Measurements from ENCODE around the gene PALD1. TPM values are rescaled to one million over a fixed set of nuclear protein-coding genes. Genes with fewer than 3 reads are reported as not detected.

The PALD1 gene
- total and polyA plus RNA-seq, 2 of the 13 experiments (the other 11 are each of a cell fraction or from before 2014, with no cell fraction given) = 0.07 to 0.09 TPM

GRCh38 chr10:70596110-70596798 lies 117.7 kb downstream of the PALD1 start (continued):
- TF ChIP-seq LRRFIP1 (CRISPR knock-in tag; conservative IDR thresholded peaks at IDR 0.05) (no peak), RFX5 (IDR thresholded peaks at IDR 0.05; ENCODE audit: low read depth, low read length) (no peak), RNF219 (CRISPR knock-in tag; IDR thresholded peaks at IDR 0.05) (no peak), KDM6A (CRISPR knock-in tag; IDR thresholded peaks at IDR 0.05; ENCODE audit: low read depth) (0 out of 2 replicates have a peak, but pooled peaks have one; percentile 19), BORCS8-MEF2B (CRISPR knock-in tag; IDR thresholded peaks at IDR 0.05) (no peak), ZNF3 (CRISPR knock-in tag; IDR thresholded peaks at IDR 0.05) (no peak), NBN (conservative IDR thresholded peaks at IDR 0.05) (no peak), CCAR2 (optimal IDR thresholded peaks at IDR 0.05; ENCODE audit: low read depth, low read length) (no peak), ZNF563 (CRISPR knock-in tag; IDR thresholded peaks at IDR 0.05) (no peak), ZNF615 (CRISPR knock-in tag; IDR thresholded peaks at IDR 0.05; ENCODE audit: borderline replicate concordance) (no peak), ZNF724P (CRISPR knock-in tag; IDR thresholded peaks at IDR 0.05; ENCODE audit: borderline replicate concordance) (no peak), ZBTB14 (CRISPR knock-in tag; IDR thresholded peaks at IDR 0.05) (no peak), HNRNPLL (IDR thresholded peaks at IDR 0.05; ENCODE audit: low read depth, low read length, poor library complexity, severe bottlenecking) (no peak), USF2 (IDR thresholded peaks at IDR 0.05; ENCODE audit: low read depth, low read length) (no peak), USF2 (CRISPR knock-in tag; IDR thresholded peaks at IDR 0.05; ENCODE audit: borderline replicate concordance) (no peak), PBX2 (CRISPR knock-in tag; IDR thresholded peaks at IDR 0.05) (no peak), CBX1 (IDR thresholded peaks at IDR 0.05; ENCODE audit: low read depth) (no peak), ZNF766 (CRISPR knock-in tag; IDR thresholded peaks at IDR 0.05; ENCODE audit: borderline replicate concordance) (no peak), ARNTL (CRISPR knock-in tag; IDR thresholded peaks at IDR 0.05) (no peak), GFI1 (CRISPR knock-in tag; IDR thresholded peaks at IDR 0.05; ENCODE audit: borderline replicate concordance) (no peak)

Measured in HepG2 (cell line).